GM11168 (cell line): Measurements from ENCODE around the gene TFR2.

ENCODE experiments used
- in situ Hi-C: fragments of 300-500 bp; cut with MboI; formaldehyde crosslinking; loops from one replicate; pipeline ENCODE4 v1.12.0; 2022; ENCODE audit warnings: low sequenced_read_pairs; ENCODE audit not compliant: unreplicated experiment

TFR2 gene

GRCh38 chr7:100620804-100621203 lies 20.5 kb downstream of the TFR2 start:
- in situ Hi-C loops: no loop called here

- in situ Hi-C loops: no loop called here
Measured at GRCh38 chr7:100620239-100620638, 21.1 kb downstream of the TFR2 start.

GRCh38 chr7:100614308-100614861 lies 27.0 kb downstream of the TFR2 start:
- in situ Hi-C loops: no loop called here

GRCh38 chr7:100613412-100614175 lies 27.8 kb downstream of the TFR2 start:
- in situ Hi-C loops: no loop called here

GRCh38 chr7:100612730-100613390 lies 28.5 kb downstream of the TFR2 start:
- in situ Hi-C loops: no loop called here

GRCh38 chr7:100611983-100612729 lies 29.2 kb downstream of the TFR2 start, which contains the start of gene MOSPD3:
MOSPD3 (plus strand) TSS chr7:100612540; CDS start chr7:100612792, 252 bp downstream.
- in situ Hi-C loops: no loop called here

GRCh38 chr7:100609958-100610357 lies 31.4 kb downstream of the TFR2 start:
- in situ Hi-C loops: no loop called here

GRCh38 chr7:100607111-100607510 lies 34.2 kb downstream of the TFR2 start:
- in situ Hi-C loops: no loop called here

- in situ Hi-C loops: no loop called here
Measured at GRCh38 chr7:100606313-100606712, 35.0 kb downstream of the TFR2 start.

- in situ Hi-C loops: no loop called here
Measured at GRCh38 chr7:100604976-100605911, 36.1 kb downstream of the TFR2 start.

- in situ Hi-C loops: no loop called here
Measured at GRCh38 chr7:100604028-100604975, 37.0 kb downstream of the TFR2 start.

- in situ Hi-C loops: no loop called here
Measured at GRCh38 chr7:100603726-100604027, 37.7 kb downstream of the TFR2 start.

- in situ Hi-C loops: no loop called here
Measured at GRCh38 chr7:100602889-100603725, 38.2 kb downstream of the TFR2 start.

- in situ Hi-C loops: no loop called here
Measured at GRCh38 chr7:100600730-100601038, 40.7 kb downstream of the TFR2 start.

GRCh38 chr7:100599911-100600729 lies 41.2 kb downstream of the TFR2 start:
- in situ Hi-C loops: no loop called here

- in situ Hi-C loops: no loop called here
Measured at GRCh38 chr7:100598425-100598824, 42.9 kb downstream of the TFR2 start.

GRCh38 chr7:100595188-100595587 lies 46.2 kb downstream of the TFR2 start:
- in situ Hi-C loops: no loop called here
